NCI-H2029 treated with DMSO at 0.1 percent for 48 hours (cell line): Measurements from ENCODE around the gene INVS.
"Not testable (repeated sequence)": the region's sequence is repeated elsewhere in the genome, so short reads cannot be mapped to it uniquely, and the experiment has no call there.

ENCODE experiments used
- DNase-seq: peaks from one replicate; lab custom pipeline; 2025; lab: John Stamatoyannopoulos, UW

The INVS gene

GRCh38 chr9:100126423-100126822 is 27.4 kb downstream of the INVS start:
- DNase-seq: no peak

GRCh38 chr9:100129772-100130171 is 30.7 kb downstream of the INVS start:
- no peak for DNase-seq

- no peak for DNase-seq
Observed at GRCh38 chr9:100131216-100131615, 32.2 kb downstream of the INVS start.

- no peak for DNase-seq
Observed at GRCh38 chr9:100131875-100132430, 32.9 kb downstream of the INVS start.

- no peak for DNase-seq
Observed at GRCh38 chr9:100134731-100135130, 35.7 kb downstream of the INVS start.

- DNase-seq: not testable (repeated sequence)
Observed at GRCh38 chr9:100136799-100137198, 37.8 kb downstream of the INVS start.

GRCh38 chr9:100140303-100140702 is 41.3 kb downstream of the INVS start:
- not testable (repeated sequence) for DNase-seq

- not testable (repeated sequence) for DNase-seq
Observed at GRCh38 chr9:100141862-100142261, 42.8 kb downstream of the INVS start.

GRCh38 chr9:100145167-100145934 is 46.3 kb downstream of the INVS start:
- not testable (repeated sequence) for DNase-seq

GRCh38 chr9:100145976-100146375 is 46.9 kb downstream of the INVS start:
- DNase-seq: not testable (repeated sequence)

- DNase-seq: no peak
Observed at GRCh38 chr9:100150214-100150613, 51.2 kb downstream of the INVS start.

GRCh38 chr9:100160021-100160420 is 61.0 kb downstream of the INVS start:
- no peak for DNase-seq

- no peak for DNase-seq
Observed at GRCh38 chr9:100167176-100167575, 68.1 kb downstream of the INVS start.

GRCh38 chr9:100167915-100168654 is 69.0 kb downstream of the INVS start:
- no peak for DNase-seq

- no peak for DNase-seq
Observed at GRCh38 chr9:100170085-100170484, 71.0 kb downstream of the INVS start.

- no peak for DNase-seq
Observed at GRCh38 chr9:100170556-100170955, 71.5 kb downstream of the INVS start.

GRCh38 chr9:100186356-100186755 is 87.3 kb downstream of the INVS start:
- DNase-seq: no peak

- no peak for DNase-seq
Observed at GRCh38 chr9:100190339-100190738, 91.3 kb downstream of the INVS start.

- DNase-seq: no peak
Observed at GRCh38 chr9:100191264-100191663, 92.2 kb downstream of the INVS start.

- DNase-seq: no peak
Observed at GRCh38 chr9:100193078-100193477, 94.0 kb downstream of the INVS start.

- DNase-seq: no peak
Observed at GRCh38 chr9:100196215-100196614, 97.2 kb downstream of the INVS start.

- no peak for DNase-seq
Observed at GRCh38 chr9:100196828-100197227, 97.8 kb downstream of the INVS start.

GRCh38 chr9:100197553-100197952 is 98.5 kb downstream of the INVS start:
- no peak for DNase-seq
